CD4-positive, alpha-beta T cell treated with Interleukin-6 at 100 ng/mL for 8 hours (primary cell): ENCODE data around the gene SMC1A.
"Not testable (repeated sequence)": the region's sequence is repeated elsewhere in the genome, so short reads cannot be mapped to it uniquely, and the experiment has no call there.

Source experiments
- DNase-seq: peaks from one replicate; pipeline ENCODE4 v3.0.0-alpha.2; 2020; ENCODE audit warnings: mixed read lengths, low spot score

Gene SMC1A

GRCh38 chrX:53422086-53422860 is at the start of gene SMC1A:
Gene SMC1A (minus strand): TSS chrX:53422654. CDS start chrX:53422600, 54 bp downstream.
- DNase-seq, result peak; percentile 99

- DNase-seq, result no peak
Observed at GRCh38 chrX:53471346-53471745, 48.9 kb upstream of the SMC1A start.

GRCh38 chrX:53468659-53469058 is 46.2 kb upstream of the SMC1A start:
- DNase-seq, result not testable (repeated sequence)

- DNase-seq, result no peak
Observed at GRCh38 chrX:53458082-53458481, 35.6 kb upstream of the SMC1A start.

GRCh38 chrX:53456254-53456653 is 33.8 kb upstream of the SMC1A start:
- DNase-seq, result no peak

GRCh38 chrX:53452812-53453211 is 30.4 kb upstream of the SMC1A start:
- no peak for DNase-seq

- no peak for DNase-seq
Observed at GRCh38 chrX:53449632-53450031, 27.2 kb upstream of the SMC1A start.

GRCh38 chrX:53447441-53447840 is 25.0 kb upstream of the SMC1A start:
- no peak for DNase-seq

- peak; percentile 27 for DNase-seq
Observed at GRCh38 chrX:53445977-53446376, 23.5 kb upstream of the SMC1A start.

GRCh38 chrX:53442322-53442631 is 19.8 kb upstream of the SMC1A start:
- no peak for DNase-seq

- DNase-seq, result peak; percentile 78
Observed at GRCh38 chrX:53441531-53442321, 19.3 kb upstream of the SMC1A start.

- no peak for DNase-seq
Observed at GRCh38 chrX:53440621-53441517, 18.4 kb upstream of the SMC1A start.

GRCh38 chrX:53440101-53440500 is 17.6 kb upstream of the SMC1A start:
- no peak for DNase-seq

GRCh38 chrX:53438832-53439230 is 16.4 kb upstream of the SMC1A start:
- no peak for DNase-seq

- DNase-seq, result no peak
Observed at GRCh38 chrX:53438174-53438831, 15.8 kb upstream of the SMC1A start.

- DNase-seq, result no peak
Observed at GRCh38 chrX:53437206-53437605, 14.8 kb upstream of the SMC1A start.

- DNase-seq, result peak; percentile 77
Observed at GRCh38 chrX:53435997-53436396, 13.5 kb upstream of the SMC1A start.

GRCh38 chrX:53433651-53434639 is 11.5 kb upstream of the SMC1A start, which contains the start of gene HSD17B10:
Gene HSD17B10 (minus strand): TSS chrX:53434370. CDS start chrX:53434345, 25 bp downstream.
- peak; percentile 85 for DNase-seq

- DNase-seq, result no peak
Observed at GRCh38 chrX:53430231-53430630, 7.8 kb upstream of the SMC1A start.

- DNase-seq, result no peak
Observed at GRCh38 chrX:53429755-53430154, 7.3 kb upstream of the SMC1A start.
